AG08395 (cell line): ENCODE measurements around the gene PCNX2.
A peak's percentile ranks its signal among the peaks of the same experiment; 100 is the strongest.

Source experiments
- DNase-seq: peaks from one replicate; pipeline ENCODE4 v3.0.0; 2012; ENCODE audit warnings: mixed read lengths, low spot score

Gene PCNX2

GRCh38 chr1:233256789-233257188 lies 38.7 kb downstream of the PCNX2 start:
- no peak for DNase-seq

DNA sequence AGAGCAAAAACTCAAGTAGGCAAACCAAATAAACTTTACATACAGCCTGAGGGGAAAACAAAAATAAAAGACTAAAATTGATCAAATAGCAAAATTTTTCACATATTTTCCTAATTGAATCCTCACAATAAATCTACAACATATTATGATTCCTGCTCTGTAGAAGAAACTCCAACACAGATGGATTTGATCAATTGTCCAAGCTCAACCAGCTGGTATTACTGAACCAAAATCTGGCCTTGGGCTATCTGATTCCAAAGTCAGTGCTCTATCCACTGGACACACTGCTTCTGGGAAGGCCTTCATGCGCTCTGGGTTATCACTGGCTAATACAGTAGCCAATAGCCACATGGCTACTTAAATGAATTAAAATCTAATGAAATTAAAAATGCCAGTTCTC lies 39.3 kb downstream of the PCNX2 start:
- no peak for DNase-seq

DNA sequence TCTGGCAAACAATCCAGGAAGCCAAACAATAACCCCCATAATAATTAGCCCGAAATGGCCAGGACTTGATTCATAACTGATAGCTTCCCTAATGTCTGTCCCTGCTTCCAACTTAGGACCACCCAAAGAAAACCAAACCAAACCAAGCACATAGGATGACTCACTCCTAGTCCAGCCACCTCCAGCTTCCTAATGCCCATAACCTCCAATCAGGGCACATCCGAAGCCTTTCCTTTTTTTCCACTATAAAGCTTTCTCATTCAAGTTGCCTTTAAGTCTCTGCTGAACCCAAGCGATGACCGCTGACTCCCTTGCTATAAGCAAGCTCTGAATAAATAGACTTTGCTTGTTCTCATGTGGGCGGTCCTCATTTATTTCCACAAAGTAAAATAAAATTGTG lies 40.4 kb downstream of the PCNX2 start:
- DNase-seq = no peak

- no peak for DNase-seq
Measured at GRCh38 chr1:233253832-233254331, 41.6 kb downstream of the PCNX2 start.

DNA sequence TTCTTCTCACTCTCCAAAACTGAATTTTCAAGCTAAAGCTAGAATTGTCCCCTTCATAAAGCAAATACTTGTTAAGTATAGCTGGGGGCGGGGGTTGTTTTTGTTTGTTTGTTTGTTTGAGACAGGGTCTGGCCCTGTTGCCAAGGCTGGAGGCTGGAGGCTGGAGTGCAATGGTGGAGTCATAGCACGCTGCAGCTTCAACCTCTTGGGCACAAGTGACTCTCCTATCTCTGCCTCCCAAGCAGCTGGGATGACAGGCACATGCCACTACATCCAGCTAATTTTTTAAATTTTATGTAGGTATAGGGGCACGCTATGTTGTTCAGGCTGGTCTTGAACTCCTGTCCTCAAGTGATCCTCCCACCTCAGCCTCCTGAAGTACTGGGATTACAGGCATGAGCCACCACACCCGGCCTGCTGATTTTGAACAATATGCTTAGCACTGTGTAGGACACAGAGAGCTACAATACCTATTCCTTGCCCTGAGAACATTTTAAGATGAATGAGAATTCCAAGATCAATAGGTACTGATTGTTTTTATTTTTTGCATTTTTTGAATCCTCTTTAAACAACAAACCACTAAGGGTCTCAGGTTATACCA lies 42.2 kb downstream of the PCNX2 start:
- no peak for DNase-seq

GRCh38 chr1:233252441-233252840 lies 43.1 kb downstream of the PCNX2 start:
- DNase-seq = no peak

DNA sequence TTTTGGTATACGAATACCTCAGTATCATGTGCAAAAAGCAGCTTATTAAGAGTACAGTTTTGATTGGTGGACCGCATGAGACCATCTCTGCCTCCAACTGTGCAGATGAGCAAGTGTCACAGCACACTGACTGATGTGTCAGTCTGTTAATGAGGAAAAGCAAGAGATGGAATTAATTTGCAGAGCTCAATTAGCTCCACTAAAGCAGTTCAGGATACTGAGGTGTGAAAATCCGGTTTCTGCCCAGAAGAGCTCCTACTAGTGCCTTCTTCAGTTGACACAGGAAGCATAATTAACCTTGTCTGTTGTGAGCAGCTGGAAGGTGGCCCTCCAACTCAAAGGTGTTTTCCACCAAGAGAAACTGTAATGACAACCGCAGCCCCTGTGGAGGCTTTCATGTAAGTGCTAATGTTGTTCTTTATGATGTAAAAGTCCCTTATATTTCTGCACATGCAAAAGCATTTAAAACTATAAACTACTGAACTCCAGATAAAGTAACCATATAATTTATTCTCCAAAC lies 44.3 kb downstream of the PCNX2 start:
- DNase-seq = no peak

DNA sequence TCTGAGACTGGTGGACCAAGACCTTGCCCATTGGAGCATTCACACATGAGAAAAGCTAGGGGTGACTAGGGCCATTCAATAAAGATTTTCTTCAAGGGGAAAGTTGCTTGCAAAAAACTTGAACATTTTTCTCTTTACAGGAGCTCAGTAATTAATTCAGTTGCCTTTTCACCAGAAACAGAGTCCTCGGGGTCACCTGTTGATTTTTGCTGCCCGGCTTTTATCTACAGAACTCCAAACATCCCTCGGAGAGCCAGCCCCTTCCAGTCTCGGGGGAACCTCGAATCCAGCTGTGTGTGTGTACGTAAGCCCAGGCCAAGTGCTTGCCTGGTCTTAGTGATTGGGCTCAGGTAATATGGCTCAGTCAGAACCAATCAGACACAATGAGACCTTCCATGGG lies 47.5 kb downstream of the PCNX2 start:
- DNase-seq = no peak

- no peak for DNase-seq
Measured at GRCh38 chr1:233246965-233247364, 48.6 kb downstream of the PCNX2 start.

DNA sequence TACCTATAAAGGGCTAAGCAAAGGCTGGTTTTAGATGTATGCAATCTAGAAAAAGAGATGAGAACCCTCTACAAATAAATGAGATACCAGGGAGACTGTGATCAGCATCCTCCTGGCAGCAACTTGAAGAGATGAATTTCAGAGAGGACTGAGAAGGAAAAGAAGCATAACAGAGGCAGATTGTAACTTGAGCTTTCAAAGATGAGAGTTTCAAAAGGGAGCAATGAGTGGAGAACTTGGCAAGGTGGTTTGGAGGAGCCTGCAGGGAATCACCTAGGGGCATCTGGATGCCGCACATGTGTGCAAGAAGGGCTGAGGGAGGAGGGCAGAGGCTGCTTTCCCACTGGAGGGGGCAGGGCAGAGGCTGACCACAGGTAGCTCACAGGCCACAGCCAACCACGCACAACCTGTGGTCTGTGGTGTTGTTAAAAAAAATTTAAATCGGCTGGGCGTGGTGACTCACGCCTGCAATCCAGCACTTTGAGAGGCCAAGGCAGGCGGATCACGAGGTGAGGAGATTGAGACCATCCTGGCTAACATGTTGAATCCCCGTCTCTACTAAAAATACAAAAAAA lies 50.2 kb downstream of the PCNX2 start:
- no peak for DNase-seq

DNA sequence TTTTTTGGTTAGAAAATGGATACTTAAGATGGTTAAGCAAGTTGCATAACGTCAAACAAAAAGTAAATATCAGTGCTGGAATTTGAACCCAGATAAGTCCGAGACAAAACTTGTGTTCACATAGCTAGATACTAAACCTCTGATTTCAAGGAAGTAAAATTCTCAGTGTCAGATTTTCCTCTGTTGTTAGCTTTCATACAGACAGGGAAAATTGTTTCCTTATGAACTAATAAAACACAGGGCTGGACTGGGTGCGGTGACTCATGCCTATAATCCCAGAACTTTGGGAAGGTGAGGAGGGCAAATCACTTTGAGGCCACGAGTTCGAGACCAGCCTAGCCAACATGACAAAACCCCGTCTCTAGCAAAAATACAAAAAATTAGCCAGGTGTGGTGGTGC lies 51.3 kb downstream of the PCNX2 start:
- DNase-seq = peak; percentile 50

- no peak for DNase-seq
Measured at GRCh38 chr1:233242827-233243483, 52.6 kb downstream of the PCNX2 start.

DNA sequence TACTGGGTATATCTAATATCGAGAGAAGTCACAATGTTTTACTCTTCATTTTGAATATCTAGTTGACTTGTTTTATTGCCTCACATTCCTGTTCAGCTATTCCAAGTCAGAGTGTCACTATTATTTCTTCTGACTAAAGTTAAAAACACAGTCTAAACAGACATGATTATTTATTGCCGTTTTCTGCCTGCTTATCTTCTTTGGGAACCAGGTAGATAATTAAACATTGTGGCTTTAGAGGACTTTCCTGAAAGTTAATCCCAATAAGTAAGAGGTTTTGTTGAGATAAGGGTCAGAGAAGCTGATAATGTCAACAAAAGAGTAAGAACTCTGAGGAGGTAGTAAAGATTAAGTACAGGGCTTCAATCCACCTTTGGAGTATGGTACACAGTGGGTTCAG lies 53.8 kb downstream of the PCNX2 start:
- DNase-seq = no peak

DNA sequence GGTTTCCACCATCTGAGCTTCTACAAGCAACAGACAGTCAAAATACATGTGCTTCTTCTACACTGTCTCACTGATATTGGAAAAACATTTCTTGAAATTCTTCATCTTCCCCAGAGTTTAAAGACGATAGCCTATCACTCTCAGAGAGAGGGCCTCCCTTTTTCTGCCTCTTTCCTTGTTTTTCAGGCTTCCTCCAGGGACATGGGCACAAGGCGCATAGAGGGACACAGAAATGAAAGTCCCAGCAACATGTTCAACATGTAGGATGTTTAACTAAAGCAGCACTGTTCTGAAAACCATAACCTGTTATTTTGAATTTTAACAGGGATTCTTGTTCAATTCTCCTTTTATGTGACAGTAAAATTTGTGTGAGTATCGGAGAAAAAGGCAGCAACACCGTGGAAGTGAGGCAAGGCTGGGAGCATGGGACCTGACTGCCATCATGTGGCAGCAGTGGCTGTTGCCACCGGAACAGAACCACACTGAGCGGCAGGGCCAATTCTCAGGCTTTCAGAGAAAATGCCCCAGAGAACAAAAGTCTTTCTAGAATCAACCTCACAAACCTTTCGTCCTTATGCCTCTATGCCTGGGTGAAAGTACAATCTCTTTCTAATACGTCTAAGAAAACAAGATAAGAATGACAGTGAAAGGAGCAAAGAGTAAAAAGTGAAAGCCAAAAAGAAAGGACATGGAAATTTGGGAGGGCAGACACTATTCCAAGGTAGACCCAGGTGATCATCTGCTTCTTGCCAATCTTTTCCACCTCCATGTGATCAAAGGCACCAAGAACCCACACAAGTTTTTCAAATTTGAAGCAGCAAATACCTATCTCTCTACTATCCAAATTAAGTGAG lies 54.5 kb downstream of the PCNX2 start:
- DNase-seq = peak; percentile 84

GRCh38 chr1:233240371-233240770 lies 55.2 kb downstream of the PCNX2 start:
- DNase-seq = peak; percentile 20

GRCh38 chr1:233238884-233239431 lies 56.6 kb downstream of the PCNX2 start:
- DNase-seq = no peak

DNA sequence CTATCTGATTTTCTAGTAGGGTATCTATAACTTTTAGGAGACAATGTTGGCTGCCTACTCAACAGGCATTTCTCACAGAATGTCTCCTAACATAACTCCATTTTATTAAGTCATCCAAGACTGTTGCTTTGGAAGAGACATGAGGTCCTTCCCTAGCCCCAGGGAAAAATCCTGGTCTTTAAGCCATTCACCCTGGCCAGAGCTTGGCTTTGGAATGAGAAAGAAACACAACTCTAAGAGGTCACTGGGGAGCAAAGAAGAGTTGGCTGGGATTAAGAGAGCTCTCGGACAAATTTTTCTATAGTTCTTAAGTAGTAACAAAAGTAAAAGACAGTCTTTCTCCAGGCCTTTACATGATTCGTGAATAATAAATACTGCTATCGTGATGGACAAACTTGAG lies 57.9 kb downstream of the PCNX2 start:
- no peak for DNase-seq

DNA sequence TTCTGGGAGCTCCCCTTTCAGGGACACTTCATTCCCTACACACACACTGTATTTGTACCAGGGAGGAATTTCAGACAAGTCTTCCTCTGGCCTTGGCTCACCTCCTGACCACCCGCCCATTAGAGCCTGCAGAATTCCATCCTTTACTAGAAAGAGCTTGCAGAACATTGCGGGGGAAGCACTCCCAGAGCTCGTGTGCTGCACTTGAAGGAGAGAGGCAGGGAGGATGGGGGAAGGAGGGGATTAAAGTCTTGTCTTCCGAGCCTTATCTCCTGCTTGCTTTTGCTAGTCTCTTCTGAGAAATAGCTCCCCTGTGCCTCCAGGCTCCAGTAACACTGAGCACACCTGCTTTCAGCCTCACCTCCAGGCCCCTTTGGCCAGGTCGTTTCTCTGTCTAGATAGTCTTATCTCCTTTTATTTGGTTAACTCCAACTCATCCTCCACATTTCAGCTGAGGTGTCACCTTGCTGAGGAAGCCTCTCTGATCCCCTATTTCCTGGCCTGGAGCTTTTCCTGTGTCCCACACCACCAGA lies 62.0 kb downstream of the PCNX2 start:
- no peak for DNase-seq

DNA sequence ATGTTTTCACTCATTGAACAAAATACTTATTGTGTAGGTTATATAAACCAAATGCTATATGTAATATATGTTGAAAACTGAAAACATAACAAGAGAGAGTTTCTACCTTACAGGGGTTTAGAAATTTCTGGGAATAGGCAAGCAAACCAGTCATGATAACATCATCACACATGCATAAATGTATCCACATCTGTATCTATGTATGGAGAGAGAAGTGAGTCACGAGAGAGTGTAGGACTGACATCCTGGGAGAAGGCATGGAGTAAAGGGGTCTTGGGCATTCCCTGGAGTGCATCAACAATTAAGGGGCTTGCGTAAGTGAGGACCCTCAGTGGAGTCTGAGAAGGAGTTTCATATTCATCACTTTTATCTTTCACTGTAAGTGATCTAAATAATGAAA lies 65.5 kb downstream of the PCNX2 start:
- DNase-seq = no peak

GRCh38 chr1:233229288-233229687 lies 66.2 kb downstream of the PCNX2 start:
- no peak for DNase-seq

DNA sequence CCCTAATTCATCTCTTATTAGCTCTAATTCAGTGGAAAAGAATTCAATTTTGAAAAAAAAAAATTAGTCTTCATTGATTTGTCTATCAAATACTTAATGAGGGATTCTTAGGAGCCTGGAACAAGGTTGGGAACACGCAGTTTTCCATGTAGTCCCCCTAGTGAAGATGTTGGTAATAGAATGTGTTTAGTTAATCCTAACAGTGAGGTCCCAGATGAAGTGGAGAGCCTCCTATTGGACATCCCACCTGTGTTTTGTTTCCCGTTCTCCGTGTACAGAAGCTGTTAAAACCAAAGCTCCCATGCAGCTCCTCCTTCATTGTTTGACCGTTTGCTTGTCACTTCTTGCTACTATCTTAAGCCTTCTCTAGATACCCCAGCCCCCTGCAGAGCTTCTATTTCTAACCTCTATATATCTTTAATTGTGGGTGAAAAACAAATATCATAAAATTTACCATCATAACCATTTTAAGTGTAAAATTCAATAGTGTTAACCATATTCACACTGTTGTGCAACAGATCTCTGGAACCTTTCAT lies 67.5 kb downstream of the PCNX2 start:
- no peak for DNase-seq

DNA sequence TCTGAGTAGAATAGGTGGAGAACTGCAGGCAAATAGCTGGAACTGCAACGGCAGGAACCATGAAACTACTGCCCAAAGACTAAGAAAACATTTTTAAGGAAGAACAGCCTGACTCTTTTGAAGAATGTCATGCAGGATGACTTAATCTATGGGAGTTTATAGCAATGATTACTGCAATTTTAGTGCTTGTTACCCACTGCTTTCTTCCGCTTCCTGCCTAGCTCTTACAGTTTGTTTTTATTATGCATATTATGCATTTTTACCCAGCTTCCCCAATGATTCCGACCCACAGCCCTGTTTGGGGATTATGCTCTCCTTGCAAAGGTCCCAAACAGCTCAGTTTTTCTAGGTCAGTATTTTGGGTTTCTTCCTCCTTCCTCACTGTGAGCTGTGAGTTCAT lies 71.2 kb downstream of the PCNX2 start:
- DNase-seq = no peak
